ENCODE measurements around the gene ETNK2. TPM values are rescaled to one million over a fixed set of nuclear protein-coding genes. Genes with fewer than 3 reads are reported as not detected.

The ETNK2 gene
- total RNA-seq, 1 donor from 2014 or later: 5.0 TPM

DNA sequence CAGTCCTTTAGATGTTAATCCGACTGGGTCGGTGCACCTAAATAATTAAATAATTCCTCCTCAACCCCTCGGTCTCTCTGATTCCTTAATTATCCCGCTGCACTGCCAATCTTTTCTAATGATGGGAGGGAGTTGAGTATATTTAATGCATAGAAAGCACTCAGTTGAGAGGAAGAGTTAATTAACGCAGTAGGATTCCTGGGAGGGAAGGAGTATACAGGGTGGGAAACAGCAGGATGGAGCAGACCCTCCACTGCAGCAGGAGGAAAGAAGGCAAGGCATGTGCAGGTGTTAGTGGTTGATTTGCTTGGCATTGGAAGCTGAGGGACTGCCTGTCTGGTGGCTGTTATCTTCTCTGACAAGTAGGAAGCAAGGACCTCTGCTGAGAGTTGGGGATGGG is 24.2 kb upstream of the ETNK2 start:
- Mint-ChIP-seq H3K27ac (ENCODE audit: unreplicated experiment) (no peak overlapping the region), H3K9me3 (ENCODE audit: unreplicated experiment) (peaks cover 4% of the 10 kb centered on the region), H3K4me3 (ENCODE audit: unreplicated experiment) (no peak overlapping the region), H3K27me3 (ENCODE audit: unreplicated experiment) (peaks cover 6% of the 10 kb centered on the region), H3K36me3 (ENCODE audit: unreplicated experiment) (peaks cover 4% of the 10 kb centered on the region), H3K4me1 (ENCODE audit: low read depth, unreplicated experiment) (no peaks in the 10 kb centered on the region)
- TF ChIP-seq, protein P1, sequence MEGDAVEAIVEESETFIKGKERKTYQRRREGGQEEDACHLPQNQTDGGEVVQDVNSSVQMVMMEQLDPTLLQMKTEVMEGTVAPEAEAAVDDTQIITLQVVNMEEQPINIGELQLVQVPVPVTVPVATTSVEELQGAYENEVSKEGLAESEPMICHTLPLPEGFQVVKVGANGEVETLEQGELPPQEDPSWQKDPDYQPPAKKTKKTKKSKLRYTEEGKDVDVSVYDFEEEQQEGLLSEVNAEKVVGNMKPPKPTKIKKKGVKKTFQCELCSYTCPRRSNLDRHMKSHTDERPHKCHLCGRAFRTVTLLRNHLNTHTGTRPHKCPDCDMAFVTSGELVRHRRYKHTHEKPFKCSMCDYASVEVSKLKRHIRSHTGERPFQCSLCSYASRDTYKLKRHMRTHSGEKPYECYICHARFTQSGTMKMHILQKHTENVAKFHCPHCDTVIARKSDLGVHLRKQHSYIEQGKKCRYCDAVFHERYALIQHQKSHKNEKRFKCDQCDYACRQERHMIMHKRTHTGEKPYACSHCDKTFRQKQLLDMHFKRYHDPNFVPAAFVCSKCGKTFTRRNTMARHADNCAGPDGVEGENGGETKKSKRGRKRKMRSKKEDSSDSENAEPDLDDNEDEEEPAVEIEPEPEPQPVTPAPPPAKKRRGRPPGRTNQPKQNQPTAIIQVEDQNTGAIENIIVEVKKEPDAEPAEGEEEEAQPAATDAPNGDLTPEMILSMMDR (IDR thresholded peaks at IDR 0.05; ENCODE audit: partially characterized antibody, unreplicated experiment): no peak
- DNase-seq: no peak

DNA sequence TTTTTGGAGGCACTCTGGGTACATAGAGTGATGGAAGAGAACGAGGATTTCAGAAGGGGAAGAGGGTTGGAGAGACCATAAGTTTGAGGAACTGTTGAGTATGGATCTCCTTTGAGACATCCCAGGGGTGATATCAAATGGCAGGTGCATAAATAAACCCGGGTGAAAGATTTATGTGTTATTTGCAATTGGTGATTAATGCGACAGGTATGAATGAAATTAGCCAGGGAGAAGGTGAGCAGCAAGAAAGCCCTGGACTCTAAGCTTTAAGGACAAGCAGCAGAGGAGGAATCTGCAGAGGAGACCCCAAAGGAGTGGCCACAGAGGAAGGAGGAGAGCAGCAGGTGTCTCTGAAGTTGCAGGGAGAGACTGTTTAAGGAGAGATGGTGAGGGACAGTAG is 23.1 kb upstream of the ETNK2 start:
- no peak for DNase-seq
- no peak overlapping the region for H3K27ac Mint-ChIP-seq (ENCODE audit: unreplicated experiment)
- H3K9me3 Mint-ChIP-seq (ENCODE audit: unreplicated experiment): no peaks in the 10 kb centered on the region
- peaks cover 9% of the 10 kb centered on the region for H3K36me3 Mint-ChIP-seq (ENCODE audit: unreplicated experiment)
- no peaks in the 10 kb centered on the region for H3K4me1 Mint-ChIP-seq (ENCODE audit: low read depth, unreplicated experiment)
- H3K4me3 Mint-ChIP-seq (ENCODE audit: unreplicated experiment): no peak overlapping the region
- TF ChIP-seq, protein P1 (IDR thresholded peaks at IDR 0.05; ENCODE audit: partially characterized antibody, unreplicated experiment): no peak
- no peaks in the 10 kb centered on the region for H3K27me3 Mint-ChIP-seq (ENCODE audit: unreplicated experiment)

DNA sequence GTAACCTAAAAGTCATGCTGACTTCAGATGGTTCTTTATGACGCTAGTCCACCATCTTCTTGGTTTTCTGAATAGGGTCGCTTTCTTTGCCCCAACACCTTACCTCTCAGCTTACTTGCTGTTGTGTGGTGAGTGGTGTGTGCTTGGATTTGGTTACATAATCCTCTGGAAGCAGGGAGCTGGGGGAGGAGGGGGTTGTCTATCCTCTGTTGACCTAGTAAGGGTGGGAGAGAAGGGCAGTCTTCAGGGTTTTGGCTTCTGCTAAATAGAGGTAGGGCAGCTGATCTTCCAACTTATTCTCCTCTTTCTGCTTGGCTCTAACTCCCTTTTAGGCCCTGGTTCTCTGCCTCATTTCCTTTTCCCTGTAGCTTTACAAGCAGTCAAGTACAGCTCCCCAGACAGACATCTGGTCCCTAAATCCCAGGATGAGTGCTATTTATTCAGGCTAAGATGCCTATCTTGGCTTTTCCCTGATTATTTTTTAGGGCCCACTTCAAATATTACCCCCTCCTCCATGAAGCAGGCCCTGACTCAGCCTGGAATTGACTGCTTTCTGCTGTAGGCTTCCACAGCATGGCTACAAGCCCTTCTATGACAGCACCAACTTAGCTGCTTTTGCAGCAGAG is 20.7 kb upstream of the ETNK2 start:
- no peaks in the 10 kb centered on the region for H3K9me3 Mint-ChIP-seq (ENCODE audit: unreplicated experiment)
- TF ChIP-seq, protein P1 (IDR thresholded peaks at IDR 0.05; ENCODE audit: partially characterized antibody, unreplicated experiment): no peak
- DNase-seq: no peak
- H3K27me3 Mint-ChIP-seq (ENCODE audit: unreplicated experiment): no peaks in the 10 kb centered on the region
- no peak overlapping the region for H3K27ac Mint-ChIP-seq (ENCODE audit: unreplicated experiment)
- peaks cover 9% of the 10 kb centered on the region for H3K36me3 Mint-ChIP-seq (ENCODE audit: unreplicated experiment)
- no peaks in the 10 kb centered on the region for H3K4me1 Mint-ChIP-seq (ENCODE audit: low read depth, unreplicated experiment)
- H3K4me3 Mint-ChIP-seq (ENCODE audit: unreplicated experiment): no peak overlapping the region

DNA sequence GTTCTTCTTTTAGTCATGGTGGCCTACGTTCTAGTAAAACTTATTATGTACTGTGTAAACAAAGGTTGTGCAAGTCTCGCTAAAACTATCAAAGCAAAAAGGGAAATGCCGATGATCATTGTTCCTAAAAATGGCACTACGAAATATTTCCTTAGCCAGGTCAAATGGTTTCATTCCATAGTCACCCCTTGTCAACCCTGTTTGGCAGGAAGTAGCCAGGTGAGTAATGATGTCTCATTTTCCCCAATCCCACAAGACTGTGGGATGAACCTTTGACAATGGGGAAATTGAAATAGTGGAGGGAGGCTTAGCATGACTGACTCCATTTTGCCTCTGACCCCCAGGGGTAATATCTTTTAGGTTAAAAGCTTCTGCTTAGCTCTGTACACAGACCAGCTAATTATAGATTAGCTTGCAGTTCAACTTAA is 19.9 kb upstream of the ETNK2 start:
- no peak for DNase-seq
- Mint-ChIP-seq H3K4me1 (ENCODE audit: low read depth, unreplicated experiment) (no peaks in the 10 kb centered on the region), H3K9me3 (ENCODE audit: unreplicated experiment) (no peaks in the 10 kb centered on the region), H3K4me3 (ENCODE audit: unreplicated experiment) (no peak overlapping the region), H3K36me3 (ENCODE audit: unreplicated experiment) (peaks cover 9% of the 10 kb centered on the region), H3K27me3 (ENCODE audit: unreplicated experiment) (no peaks in the 10 kb centered on the region), H3K27ac (ENCODE audit: unreplicated experiment) (no peak overlapping the region)
- TF ChIP-seq, protein P1 (IDR thresholded peaks at IDR 0.05; ENCODE audit: partially characterized antibody, unreplicated experiment): no peak

DNA sequence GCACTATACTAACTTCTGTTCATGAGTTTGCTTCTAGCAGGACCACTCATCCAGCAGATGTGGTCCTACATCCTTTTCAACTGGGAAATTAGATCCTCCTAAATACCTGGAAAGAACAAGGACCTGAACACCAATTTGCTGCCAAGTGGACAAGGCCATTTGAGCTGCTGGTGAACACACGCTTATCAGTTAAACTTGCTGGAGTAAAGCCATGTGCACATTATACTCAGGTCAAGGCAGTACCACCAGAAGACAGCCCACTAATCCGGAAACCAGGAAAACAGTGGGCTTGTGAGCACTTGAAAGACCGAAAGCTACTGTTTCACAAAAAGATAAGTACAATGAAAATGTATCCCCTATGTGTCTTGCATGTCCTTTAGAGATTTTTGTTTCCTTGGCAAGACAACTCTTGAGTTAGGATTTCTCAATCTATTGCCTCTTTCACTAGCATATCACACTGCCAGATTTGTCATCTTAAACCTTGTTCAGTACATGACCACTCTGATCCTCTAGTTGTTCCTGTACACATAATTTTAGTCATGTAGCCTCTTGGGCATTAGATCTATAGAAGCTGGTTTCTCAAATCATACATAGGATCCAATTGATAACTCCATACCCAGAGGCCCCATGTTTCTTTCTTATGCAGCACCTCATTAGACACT is 18.8 kb upstream of the ETNK2 start:
- Mint-ChIP-seq H3K4me1 (ENCODE audit: low read depth, unreplicated experiment) (no peaks in the 10 kb centered on the region), H3K27ac (ENCODE audit: unreplicated experiment) (no peak overlapping the region), H3K36me3 (ENCODE audit: unreplicated experiment) (peaks cover 9% of the 10 kb centered on the region), H3K4me3 (ENCODE audit: unreplicated experiment) (no peak overlapping the region), H3K9me3 (ENCODE audit: unreplicated experiment) (no peaks in the 10 kb centered on the region), H3K27me3 (ENCODE audit: unreplicated experiment) (no peaks in the 10 kb centered on the region)
- TF ChIP-seq, protein P1 (IDR thresholded peaks at IDR 0.05; ENCODE audit: partially characterized antibody, unreplicated experiment): no peak
- no peak for DNase-seq
